Gastrocnemius medialis (tissue), 4 donors: ENCODE results near the gene NUP62.

Experiments used
- CTCF ChIP-seq, 5 experiments: fragments of 450-650 bp in 3 of 5; fragments of 200-600 bp in 2 of 5; sonication (generic) in 2 of 5; IDR thresholded peaks in 4 of 5; conservative IDR thresholded peaks in 1 of 5; 1 replicate in 4 of 5; 2 replicates in 1 of 5; pipeline ENCODE4 v1.5.1; 2016 to 2019; ENCODE audit warnings: antibody characterized with exemption in 5 of 5, mild to moderate bottlenecking in 3 of 5, moderate library complexity in 3 of 5
- POLR2A ChIP-seq, 2 donors: fragments of 450-650 bp; IDR thresholded peaks; one replicate each; pipeline ENCODE4 v1.6.1; 2017; ENCODE audit warnings: antibody characterized with exemption in 2 of 2, mild to moderate bottlenecking in 2 of 2, moderate library complexity in 2 of 2

- TF ChIP-seq CTCF (IDR thresholded peaks at IDR 0.05 in 4 of 5, conservative IDR thresholded peaks at IDR 0.05 in 1 of 5) (no peak), POLR2A (IDR thresholded peaks at IDR 0.05) (no peak)
Measured at GRCh38 chr19:49940482-49940791, 11.1 kb upstream of the NUP62 start.
